MM.1S (cell line): Measurements from ENCODE around the gene NCOA5.

ENCODE experiments used
- EZH2 ChIP-seq: fragments of 300-600 bp; sonication (generic); optimal IDR thresholded peaks from 2 replicates; pipeline ENCODE3; 2017; ENCODE audit warnings: low read depth, mild to moderate bottlenecking, antibody characterized with exemption, low read length, mixed read lengths
- EZH2phosphoT487 ChIP-seq: fragments of 300-600 bp; sonication (generic); IDR thresholded peaks from 2 replicates; pipeline ENCODE4 v1.6.1; 2018; ENCODE audit warnings: antibody characterized with exemption, low read length
- TF ChIP-seq, protein P1 (sequence below): fragments of 300-600 bp; sonication (generic); IDR thresholded peaks from 2 replicates; pipeline ENCODE4 v1.5.1; 2016; ENCODE audit warnings: antibody characterized with exemption, low read length, mixed read lengths

DNA sequence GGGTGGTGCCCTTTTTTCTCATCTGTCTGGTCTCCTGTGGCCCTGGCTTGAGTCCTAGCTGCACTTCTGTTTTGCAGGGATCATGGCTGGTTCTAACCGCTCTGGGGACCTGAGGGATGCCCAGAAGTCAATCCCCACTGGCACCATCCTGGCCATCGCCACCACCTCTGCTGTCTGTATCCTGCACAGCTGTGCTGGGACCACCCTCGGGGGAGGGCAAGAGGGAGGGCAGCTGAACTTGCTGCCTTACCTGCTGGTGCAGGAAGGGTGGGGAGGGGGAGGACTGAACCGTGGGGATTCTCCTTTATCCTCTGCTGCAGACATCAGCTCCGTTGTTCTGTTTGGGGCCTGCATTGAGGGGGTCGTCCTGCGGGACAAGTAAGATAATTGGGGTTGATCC is 46.2 kb downstream of the NCOA5 start:
- TF ChIP-seq, protein P1, sequence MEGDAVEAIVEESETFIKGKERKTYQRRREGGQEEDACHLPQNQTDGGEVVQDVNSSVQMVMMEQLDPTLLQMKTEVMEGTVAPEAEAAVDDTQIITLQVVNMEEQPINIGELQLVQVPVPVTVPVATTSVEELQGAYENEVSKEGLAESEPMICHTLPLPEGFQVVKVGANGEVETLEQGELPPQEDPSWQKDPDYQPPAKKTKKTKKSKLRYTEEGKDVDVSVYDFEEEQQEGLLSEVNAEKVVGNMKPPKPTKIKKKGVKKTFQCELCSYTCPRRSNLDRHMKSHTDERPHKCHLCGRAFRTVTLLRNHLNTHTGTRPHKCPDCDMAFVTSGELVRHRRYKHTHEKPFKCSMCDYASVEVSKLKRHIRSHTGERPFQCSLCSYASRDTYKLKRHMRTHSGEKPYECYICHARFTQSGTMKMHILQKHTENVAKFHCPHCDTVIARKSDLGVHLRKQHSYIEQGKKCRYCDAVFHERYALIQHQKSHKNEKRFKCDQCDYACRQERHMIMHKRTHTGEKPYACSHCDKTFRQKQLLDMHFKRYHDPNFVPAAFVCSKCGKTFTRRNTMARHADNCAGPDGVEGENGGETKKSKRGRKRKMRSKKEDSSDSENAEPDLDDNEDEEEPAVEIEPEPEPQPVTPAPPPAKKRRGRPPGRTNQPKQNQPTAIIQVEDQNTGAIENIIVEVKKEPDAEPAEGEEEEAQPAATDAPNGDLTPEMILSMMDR: no peak
- no peak for TF ChIP-seq EZH2
- TF ChIP-seq EZH2phosphoT487: no peak
